Panc1 (cell line): ENCODE results near the gene ITGA2. TPM values are rescaled to one million over a fixed set of nuclear protein-coding genes. Genes with fewer than 3 reads are reported as not detected.

Experiments used
- ATAC-seq: fragments of 200-7000 bp; cut with Tn5 transposase; 2 replicates; pipeline ENCODE4 v1.9.1; 2020; ENCODE audit warnings: mild to moderate bottlenecking, moderate library complexity
- BruUV-seq: library from RNA; stranded (reverse); fragments of 400-500 nt; replicated peaks from 2 replicates; lab custom pipeline; 2021; lab: Mats Ljungman, UMichigan
- CTCF ChIA-PET: fragments of 300-600 bp; sonication (Branson Sonifier 250); formaldehyde crosslinking; loops from one replicate; lab custom pipeline; 2022; ENCODE audit warnings: antibody characterized with exemption; lab: Charles Lee
- POLR2A ChIA-PET: fragments of 300-600 bp; sonication (Branson Sonifier 250); formaldehyde crosslinking; loops from one replicate; lab custom pipeline; 2022; ENCODE audit warnings: antibody characterized with exemption; lab: Charles Lee
- DNase-seq: peaks from one replicate; pipeline ENCODE4 v3.0.0-alpha.2; 2010; ENCODE audit warnings: low read depth, low spot score
- H3K27ac ChIP-seq: 2 replicates; pipeline ENCODE4 v1.5.1; 2011; ENCODE audit warnings: mild to moderate bottlenecking, low read length, inconsistent platforms
- H3K27me3 ChIP-seq: fragments of 200-500 bp; sonication (Bioruptor generic); 2 replicates; pipeline ENCODE4 v1.6.0; 2014; ENCODE audit warnings: low read length, inconsistent platforms; ENCODE audit not compliant: control insufficient read depth, insufficient read depth
- H3K36me3 ChIP-seq: fragments of 200-500 bp; sonication (Bioruptor generic); 2 replicates; pipeline ENCODE4 v1.5.1; 2014; ENCODE audit warnings: inconsistent platforms, mild to moderate bottlenecking, low read length, moderate library complexity; ENCODE audit not compliant: control insufficient read depth, insufficient read depth
- H3K4me1 ChIP-seq: 2 replicates; pipeline ENCODE4 v1.5.1; 2011; ENCODE audit warnings: inconsistent platforms, mild to moderate bottlenecking, low read length, moderate library complexity; ENCODE audit not compliant: control insufficient read depth, insufficient read depth
- H3K4me3 ChIP-seq, 2 experiments: 2 replicates each; pipeline ENCODE4 v1.5.1; 2011 to 2012; ENCODE audit warnings: low read depth in 2 of 2, low read length in 2 of 2, mild to moderate bottlenecking in 2 of 2, inconsistent platforms in 1 of 2, moderate library complexity in 1 of 2
- H3K9me3 ChIP-seq: fragments of 200-500 bp; sonication (Bioruptor generic); 2 replicates; pipeline ENCODE4 v1.5.1; 2014; ENCODE audit warnings: low read depth, mild to moderate bottlenecking, inconsistent platforms, low read length, moderate library complexity; ENCODE audit not compliant: control insufficient read depth, insufficient read depth
- POLR2AphosphoS5 ChIP-seq: IDR thresholded peaks from 2 replicates; pipeline ENCODE4 v1.6.1; 2012; ENCODE audit warnings: mild to moderate bottlenecking, low read depth, low read length, moderate library complexity
- SIN3A ChIP-seq: IDR thresholded peaks from 2 replicates; pipeline ENCODE4 v1.6.1; 2012; ENCODE audit warnings: low read depth, mild to moderate bottlenecking, low read length, moderate library complexity, borderline replicate concordance; ENCODE audit not compliant: insufficient read depth
- TCF7L2 ChIP-seq: IDR thresholded peaks from 2 replicates; pipeline ENCODE4 v1.6.1; 2011; ENCODE audit warnings: mild to moderate bottlenecking, low read depth, low read length, inconsistent platforms
- in situ Hi-C: cut with HindIII; loops from 2 replicates; pipeline ENCODE4 v1.10.0; 2016; ENCODE audit warnings: low sequenced_read_pairs, low pct_unique_long_range_greater_than_20kb
- intact Hi-C: fragments of 100-400 bp; cut with micrococcal nuclease; formaldehyde crosslinking; loops from one replicate; pipeline ENCODE4 v1.10.0; 2022; ENCODE audit not compliant: unreplicated experiment
- total RNA-seq: library from RNA; stranded (reverse); gene quantifications from one replicate; pipeline ENCODE4 v1.2.1, GENCODE V29; 2021; ENCODE audit not compliant: unreplicated experiment
- TF ChIP-seq, protein P1 (sequence below), 2 experiments: IDR thresholded peaks; 2 replicates each; pipeline ENCODE4 v1.6.1; 2011 to 2012; ENCODE audit warnings: low read depth in 2 of 2, control low read depth in 1 of 2, low read length in 1 of 2, mild to moderate bottlenecking in 1 of 2, moderate library complexity in 1 of 2; ENCODE audit not compliant: insufficient read depth in 1 of 2
- TF ChIP-seq, protein P2 (sequence below): fragments of 450-650 bp; IDR thresholded peaks from 2 replicates; pipeline ENCODE4 v1.5.1; 2017; ENCODE audit warnings: mild to moderate bottlenecking

Gene ITGA2
- total RNA-seq, 1 experiment from 2014 or later = 41.8 TPM

DNA sequence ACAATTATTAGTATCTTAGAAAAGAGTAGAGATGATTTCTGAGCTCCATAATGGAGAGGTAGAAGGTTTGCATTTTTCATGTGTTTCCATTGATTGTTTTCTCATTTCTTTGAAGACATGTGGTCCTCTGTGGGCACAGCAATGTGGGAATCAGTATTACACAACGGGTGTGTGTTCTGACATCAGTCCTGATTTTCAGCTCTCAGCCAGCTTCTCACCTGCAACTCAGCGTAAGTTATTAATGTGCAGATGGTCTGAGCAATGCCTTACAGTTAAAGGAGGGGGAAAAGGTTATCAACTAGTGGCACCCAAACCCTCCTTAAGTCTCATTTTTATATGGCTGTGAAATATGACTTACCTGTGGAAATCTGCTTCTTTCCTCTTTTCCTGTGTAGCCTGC is 59.1 kb downstream of the ITGA2 start:
- no peaks in the 10 kb centered on the region for H3K27me3 ChIP-seq
- DNase-seq = no peak
- no peaks in the 10 kb centered on the region for H3K4me1 ChIP-seq
- no peak for ATAC-seq
- TF ChIP-seq, protein P1, sequence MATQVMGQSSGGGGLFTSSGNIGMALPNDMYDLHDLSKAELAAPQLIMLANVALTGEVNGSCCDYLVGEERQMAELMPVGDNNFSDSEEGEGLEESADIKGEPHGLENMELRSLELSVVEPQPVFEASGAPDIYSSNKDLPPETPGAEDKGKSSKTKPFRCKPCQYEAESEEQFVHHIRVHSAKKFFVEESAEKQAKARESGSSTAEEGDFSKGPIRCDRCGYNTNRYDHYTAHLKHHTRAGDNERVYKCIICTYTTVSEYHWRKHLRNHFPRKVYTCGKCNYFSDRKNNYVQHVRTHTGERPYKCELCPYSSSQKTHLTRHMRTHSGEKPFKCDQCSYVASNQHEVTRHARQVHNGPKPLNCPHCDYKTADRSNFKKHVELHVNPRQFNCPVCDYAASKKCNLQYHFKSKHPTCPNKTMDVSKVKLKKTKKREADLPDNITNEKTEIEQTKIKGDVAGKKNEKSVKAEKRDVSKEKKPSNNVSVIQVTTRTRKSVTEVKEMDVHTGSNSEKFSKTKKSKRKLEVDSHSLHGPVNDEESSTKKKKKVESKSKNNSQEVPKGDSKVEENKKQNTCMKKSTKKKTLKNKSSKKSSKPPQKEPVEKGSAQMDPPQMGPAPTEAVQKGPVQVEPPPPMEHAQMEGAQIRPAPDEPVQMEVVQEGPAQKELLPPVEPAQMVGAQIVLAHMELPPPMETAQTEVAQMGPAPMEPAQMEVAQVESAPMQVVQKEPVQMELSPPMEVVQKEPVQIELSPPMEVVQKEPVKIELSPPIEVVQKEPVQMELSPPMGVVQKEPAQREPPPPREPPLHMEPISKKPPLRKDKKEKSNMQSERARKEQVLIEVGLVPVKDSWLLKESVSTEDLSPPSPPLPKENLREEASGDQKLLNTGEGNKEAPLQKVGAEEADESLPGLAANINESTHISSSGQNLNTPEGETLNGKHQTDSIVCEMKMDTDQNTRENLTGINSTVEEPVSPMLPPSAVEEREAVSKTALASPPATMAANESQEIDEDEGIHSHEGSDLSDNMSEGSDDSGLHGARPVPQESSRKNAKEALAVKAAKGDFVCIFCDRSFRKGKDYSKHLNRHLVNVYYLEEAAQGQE (IDR thresholded peaks at IDR 0.05; ENCODE audit: insufficient read depth in 1 of 2, low read depth in 2 of 2, low read length in 1 of 2) = no peak
- TF ChIP-seq, protein P2, sequence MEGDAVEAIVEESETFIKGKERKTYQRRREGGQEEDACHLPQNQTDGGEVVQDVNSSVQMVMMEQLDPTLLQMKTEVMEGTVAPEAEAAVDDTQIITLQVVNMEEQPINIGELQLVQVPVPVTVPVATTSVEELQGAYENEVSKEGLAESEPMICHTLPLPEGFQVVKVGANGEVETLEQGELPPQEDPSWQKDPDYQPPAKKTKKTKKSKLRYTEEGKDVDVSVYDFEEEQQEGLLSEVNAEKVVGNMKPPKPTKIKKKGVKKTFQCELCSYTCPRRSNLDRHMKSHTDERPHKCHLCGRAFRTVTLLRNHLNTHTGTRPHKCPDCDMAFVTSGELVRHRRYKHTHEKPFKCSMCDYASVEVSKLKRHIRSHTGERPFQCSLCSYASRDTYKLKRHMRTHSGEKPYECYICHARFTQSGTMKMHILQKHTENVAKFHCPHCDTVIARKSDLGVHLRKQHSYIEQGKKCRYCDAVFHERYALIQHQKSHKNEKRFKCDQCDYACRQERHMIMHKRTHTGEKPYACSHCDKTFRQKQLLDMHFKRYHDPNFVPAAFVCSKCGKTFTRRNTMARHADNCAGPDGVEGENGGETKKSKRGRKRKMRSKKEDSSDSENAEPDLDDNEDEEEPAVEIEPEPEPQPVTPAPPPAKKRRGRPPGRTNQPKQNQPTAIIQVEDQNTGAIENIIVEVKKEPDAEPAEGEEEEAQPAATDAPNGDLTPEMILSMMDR = no peak
- in situ Hi-C loops = no loop called here
- ChIA-PET POLR2A (no interaction called here), CTCF (no interaction called here)
- BruUV-seq = no TSS peak
- intact Hi-C loops = no loop called here
- no peaks in the 10 kb centered on the region for H3K9me3 ChIP-seq
- H3K27ac ChIP-seq = no peak overlapping the region
- H3K4me3 ChIP-seq = no peak overlapping the region
- peaks cover 4% of the 10 kb centered on the region for H3K36me3 ChIP-seq

GRCh38 chr5:53052499-53052898 is 63.3 kb downstream of the ITGA2 start:
- Histone ChIP-seq H3K36me3 (peaks cover 15% of the 10 kb centered on the region), H3K4me1 (no peaks in the 10 kb centered on the region), H3K27me3 (no peaks in the 10 kb centered on the region), H3K4me3 (no peak overlapping the region), H3K27ac (no peak overlapping the region), H3K9me3 (no peaks in the 10 kb centered on the region)
- ATAC-seq (no peak), DNase-seq (no peak)
- intact Hi-C loops (no loop called here), in situ Hi-C loops (no loop called here)
- BruUV-seq = no TSS peak
- CTCF ChIA-PET = interaction anchor here (0.6 kb wide), 1 partner anchor 318 kb away, joined by 6 read pairs; no protein-coding TSS in a partner anchor
- POLR2A ChIA-PET = no interaction called here
- TF ChIP-seq, protein P2 = no peak
- TF ChIP-seq, protein P1 (IDR thresholded peaks at IDR 0.05; ENCODE audit: insufficient read depth in 1 of 2, low read depth in 2 of 2, low read length in 1 of 2) = no peak
- TF ChIP-seq POLR2AphosphoS5 = no peak
- TF ChIP-seq SIN3A = no peak
- TF ChIP-seq TCF7L2 = no peak
